Measurements from ENCODE around the gene ERC2.

ERC2 gene

GRCh38 chr3:55716044-55716443 is 752.2 kb downstream of the ERC2 start:
- ChIA-PET POLR2A (no interaction called here), CTCF (interaction anchor here (1.3 kb wide), 1 partner anchor 10 kb away, joined by 5 read pairs; no protein-coding TSS in a partner anchor)
- H3K4me1 ChIP-seq (ENCODE audit: control insufficient read depth, insufficient read depth, low read length) = peaks cover 5% of the 10 kb centered on the region; the same call in 1 of the 2 replicates
- no peak overlapping the region for H3K27ac ChIP-seq (ENCODE audit: extremely low read depth, low read depth, low read length)
- TF ChIP-seq ZNF558 (tag by site-specific recombination; IDR thresholded peaks at IDR 0.05) = no peak
- TF ChIP-seq ZSCAN30 (tag by site-specific recombination; IDR thresholded peaks at IDR 0.05) = no peak
- no peak for TF ChIP-seq ZNF629 (tag by site-specific recombination; IDR thresholded peaks at IDR 0.05)
- TF ChIP-seq GLIS1 (tag by site-specific recombination; IDR thresholded peaks at IDR 0.05) = no peak
- TF ChIP-seq ZNF707 (tag by site-specific recombination; IDR thresholded peaks at IDR 0.05) = no peak
- peak; percentile 76 for TF ChIP-seq PRDM4 (tag by site-specific recombination; IDR thresholded peaks at IDR 0.05)
- TF ChIP-seq ZNF354C (tag by site-specific recombination; IDR thresholded peaks at IDR 0.05; ENCODE audit: borderline replicate concordance, low read depth) = no peak
- no peaks in the 10 kb centered on the region for H3K9me3 ChIP-seq (ENCODE audit: control insufficient read depth, insufficient read depth, low read depth, low read length)
- no peak overlapping the region for H3K4me3 ChIP-seq (ENCODE audit: low read depth, low read length)
- no peaks in the 10 kb centered on the region for H3K36me3 ChIP-seq (ENCODE audit: control insufficient read depth in 2 of 2, insufficient read depth in 1 of 2, low read length in 2 of 2)

- Histone ChIP-seq H3K9me3 (ENCODE audit: control insufficient read depth, insufficient read depth, low read depth, low read length) (no peaks in the 10 kb centered on the region), H3K27ac (ENCODE audit: extremely low read depth, low read depth, low read length) (no peak overlapping the region), H3K36me3 (ENCODE audit: control insufficient read depth in 2 of 2, insufficient read depth in 1 of 2, low read length in 2 of 2) (no peaks in the 10 kb centered on the region), H3K4me3 (ENCODE audit: low read depth, low read length) (no peak overlapping the region), H3K4me1 (ENCODE audit: control insufficient read depth, insufficient read depth, low read length) (peaks cover 5% of the 10 kb centered on the region; the same call in 1 of the 2 replicates)
- ChIA-PET POLR2A (no interaction called here), CTCF (interaction anchor here (0.6 kb wide), 1 partner anchor 844 kb away, joined by 3 read pairs; no protein-coding TSS in a partner anchor)
- TF ChIP-seq ZNF23 (tag by site-specific recombination; IDR thresholded peaks at IDR 0.05; ENCODE audit: borderline replicate concordance) = no peak
- no peak for TF ChIP-seq MYNN (tag by site-specific recombination; IDR thresholded peaks at IDR 0.05; ENCODE audit: borderline replicate concordance)
- no peak for TF ChIP-seq ZNF221 (tag by site-specific recombination; IDR thresholded peaks at IDR 0.05; ENCODE audit: borderline replicate concordance)
- TF ChIP-seq SCRT1 (tag by site-specific recombination; IDR thresholded peaks at IDR 0.05; ENCODE audit: borderline replicate concordance) = no peak
- no peak for TF ChIP-seq BCL11A (tag by site-specific recombination; IDR thresholded peaks at IDR 0.05; ENCODE audit: low read depth)
These were observed 754.2 kb downstream of the ERC2 start for GRCh38 chr3:55714057-55714456.

- TF ChIP-seq ZNF350 (tag by site-specific recombination; IDR thresholded peaks at IDR 0.05) = no peak
- TF ChIP-seq SP2 (tag by site-specific recombination; IDR thresholded peaks at IDR 0.05) = no peak
- TF ChIP-seq ZNF777 (tag by site-specific recombination; IDR thresholded peaks at IDR 0.05; ENCODE audit: borderline replicate concordance) = no peak
These were observed 756.6 kb downstream of the ERC2 start for GRCh38 chr3:55711646-55712045.

GRCh38 chr3:55709411-55710012 is 758.8 kb downstream of the ERC2 start:
- Histone ChIP-seq H3K27ac (ENCODE audit: extremely low read depth, low read depth, low read length) (no peak overlapping the region), H3K9me3 (ENCODE audit: control insufficient read depth, insufficient read depth, low read depth, low read length) (no peaks in the 10 kb centered on the region), H3K4me3 (ENCODE audit: low read depth, low read length) (no peak overlapping the region), H3K36me3 (ENCODE audit: control insufficient read depth in 2 of 2, insufficient read depth in 1 of 2, low read length in 2 of 2) (no peaks in the 10 kb centered on the region), H3K4me1 (ENCODE audit: control insufficient read depth, insufficient read depth, low read length) (0 out of 2 replicates have a peak, but pooled peaks cover 3% of the 10 kb centered on the region)
- POLR2A ChIA-PET = no interaction called here
- CTCF ChIA-PET = no interaction called here
- TF ChIP-seq ZNF449 (tag by site-specific recombination; IDR thresholded peaks at IDR 0.05) (peak; percentile 81), ZNF133 (tag by site-specific recombination; IDR thresholded peaks at IDR 0.05) (no peak), ZNF529 (tag by site-specific recombination; IDR thresholded peaks at IDR 0.05; ENCODE audit: insufficient replicate concordance) (no peak)

More at GRCh38 chr3:55711646-55712045, 756.6 kb downstream of the ERC2 start:
- Histone ChIP-seq H3K9me3 (ENCODE audit: control insufficient read depth, insufficient read depth, low read depth, low read length) (no peaks in the 10 kb centered on the region), H3K4me1 (ENCODE audit: control insufficient read depth, insufficient read depth, low read length) (0 out of 2 replicates have a peak, but pooled peaks cover 3% of the 10 kb centered on the region), H3K27ac (ENCODE audit: extremely low read depth, low read depth, low read length) (no peak overlapping the region), H3K36me3 (ENCODE audit: control insufficient read depth in 2 of 2, insufficient read depth in 1 of 2, low read length in 2 of 2) (no peaks in the 10 kb centered on the region), H3K4me3 (ENCODE audit: low read depth, low read length) (no peak overlapping the region)
- POLR2A ChIA-PET = no interaction called here
- CTCF ChIA-PET = interaction anchor here (1.2 kb wide), 1 partner anchor 11 kb away, joined by 3 read pairs; no protein-coding TSS in a partner anchor

Data from HEK293 (cell line).